A549 (cell line): ENCODE results near the gene MSANTD1.

ENCODE experiments used
- CTCF ChIP-seq: fragments of >200 bp; sonication (Bioruptor Twin); formaldehyde crosslinking; IDR thresholded peaks from 3 replicates; pipeline ENCODE4 v1.5.1; 2016
- EP300 ChIP-seq, 2 experiments: fragments of >200 bp; sonication (Bioruptor Twin); formaldehyde crosslinking; IDR thresholded peaks; 2 replicates in 1 of 2; 3 replicates in 1 of 2; pipeline ENCODE4 v1.6.1; 2016 to 2017
- HDAC2 ChIP-seq: fragments of 200-600 bp; sonication (generic); IDR thresholded peaks from 2 replicates; pipeline ENCODE4 v1.6.1; 2016
- MAFK ChIP-seq: fragments of 450-650 bp; IDR thresholded peaks from 2 replicates; pipeline ENCODE4 v1.6.1; 2014; ENCODE audit not compliant: partially characterized antibody
- MAX ChIP-seq: IDR thresholded peaks from 2 replicates; pipeline ENCODE4 v1.6.1; 2012
- MYC ChIP-seq: IDR thresholded peaks from 2 replicates; pipeline ENCODE4 v1.6.1; 2012; ENCODE audit warnings: mild to moderate bottlenecking, inconsistent platforms, low read length, improper control_type of control experiment, borderline replicate concordance
- POLR2A ChIP-seq: IDR thresholded peaks from 2 replicates; pipeline ENCODE4 v1.6.1; 2012; ENCODE audit warnings: mild to moderate bottlenecking, low read length
- RAD21 ChIP-seq, 2 experiments: fragments of >200 bp in 1 of 2; sonication (Bioruptor Twin) in 1 of 2; formaldehyde crosslinking in 1 of 2; IDR thresholded peaks in 1 of 2; conservative IDR thresholded peaks in 1 of 2; 2 replicates in 1 of 2; 3 replicates in 1 of 2; pipeline ENCODE4 v1.6.1; 2012 to 2018; ENCODE audit warnings: inconsistent platforms in 1 of 2
- RCOR1 ChIP-seq: fragments of 150-350 bp; IDR thresholded peaks from 2 replicates; pipeline ENCODE4 v1.6.1; 2014; ENCODE audit warnings: antibody characterized with exemption, low read length, low read depth
- REST ChIP-seq: fragments of 200-600 bp; sonication (generic); IDR thresholded peaks from 2 replicates; pipeline ENCODE4 v1.6.1; 2016; ENCODE audit warnings: antibody characterized with exemption, mild to moderate bottlenecking, moderate library complexity
- SMC3 ChIP-seq: fragments of >200 bp; sonication (Bioruptor Twin); formaldehyde crosslinking; IDR thresholded peaks from 3 replicates; pipeline ENCODE4 v1.6.1; 2018; ENCODE audit warnings: inconsistent platforms
- USF2 ChIP-seq: fragments of 450-650 bp; IDR thresholded peaks from 2 replicates; pipeline ENCODE4 v1.6.1; 2014; ENCODE audit warnings: antibody characterized with exemption

- TF ChIP-seq RAD21 (conservative IDR thresholded peaks at IDR 0.05 in 1 of 2, IDR thresholded peaks at IDR 0.05 in 1 of 2): no peak
- no peak for TF ChIP-seq MAFK
- no peak for TF ChIP-seq CTCF
- TF ChIP-seq MAX: no peak
- TF ChIP-seq EP300 (IDR thresholded peaks at IDR 0.05): no peak
- TF ChIP-seq SMC3: no peak
- TF ChIP-seq USF2: no peak
- no peak for TF ChIP-seq POLR2A
- no peak for TF ChIP-seq HDAC2
- no peak for TF ChIP-seq RCOR1
- no peak for TF ChIP-seq MYC
- no peak for TF ChIP-seq REST
Observed at GRCh38 chr4:3290476-3290875, 41.5 kb downstream of the MSANTD1 start.
